HL-60 (cell line): ENCODE results near the gene IFNL1.

Experiments
- CTCF ChIP-seq: IDR thresholded peaks from one replicate; pipeline ENCODE4 v1.5.1; 2011; ENCODE audit warnings: low read length, control low read depth, inconsistent platforms; ENCODE audit not compliant: insufficient read depth
- POLR2AphosphoS5 ChIP-seq: IDR thresholded peaks from 2 replicates; pipeline ENCODE4 v1.6.1; 2012; ENCODE audit warnings: low read depth
- REST ChIP-seq: IDR thresholded peaks from 2 replicates; pipeline ENCODE4 v1.6.1; 2012; ENCODE audit warnings: low read depth; ENCODE audit not compliant: insufficient replicate concordance

GRCh38 chr19:39270036-39270871, 26.0 kb upstream of the IFNL1 start:
- TF ChIP-seq CTCF (no peak), POLR2AphosphoS5 (no peak), REST (no peak)
